Memory B cell (primary cell): ENCODE results near the gene CTNNBIP1.

Experiments
- ATAC-seq: fragments of 150-1000 bp; cut with Tn5 transposase; 2 replicates; pipeline ENCODE4 v1.10.0; 2021; ENCODE audit warnings: low read depth, mild to moderate bottlenecking, moderate library complexity
- DNase-seq, 2 donors: peaks; one replicate each; pipeline ENCODE4 v3.0.0; 2022; ENCODE audit warnings: low spot score in 2 of 2
- H3K27ac Mint-ChIP-seq: one replicate; pipeline ENCODE4 v1.8.0; 2022; ENCODE audit warnings: mild to moderate bottlenecking, moderate library complexity, mixed read lengths
- H3K27me3 Mint-ChIP-seq: one replicate; pipeline ENCODE4 v1.8.0; 2022; ENCODE audit warnings: mixed read lengths
- H3K36me3 Mint-ChIP-seq: one replicate; pipeline ENCODE4 v1.8.0; 2022; ENCODE audit warnings: mild to moderate bottlenecking, mixed read lengths
- H3K4me1 Mint-ChIP-seq: one replicate; pipeline ENCODE4 v1.8.0; 2022; ENCODE audit warnings: mixed read lengths
- H3K4me3 Mint-ChIP-seq: one replicate; pipeline ENCODE4 v1.8.0; 2022; ENCODE audit warnings: mild to moderate bottlenecking, moderate library complexity, mixed read lengths
- H3K9me3 Mint-ChIP-seq: one replicate; pipeline ENCODE4 v1.8.0; 2022; ENCODE audit warnings: mixed read lengths

Gene CTNNBIP1

GRCh38 chr1:9848022-9848421, 62.0 kb downstream of the CTNNBIP1 start:
- no peak overlapping the region for H3K27ac Mint-ChIP-seq
- ATAC-seq (no peak), DNase-seq (no peak)
- H3K9me3 Mint-ChIP-seq, result no peaks in the 10 kb centered on the region
- H3K36me3 Mint-ChIP-seq, result no peaks in the 10 kb centered on the region
- no peaks in the 10 kb centered on the region for H3K27me3 Mint-ChIP-seq
- peaks cover 5% of the 10 kb centered on the region for H3K4me1 Mint-ChIP-seq
- H3K4me3 Mint-ChIP-seq, result no peak overlapping the region

- Mint-ChIP-seq H3K9me3 (no peaks in the 10 kb centered on the region), H3K4me3 (no peak overlapping the region), H3K4me1 (peaks cover 5% of the 10 kb centered on the region), H3K27me3 (no peaks in the 10 kb centered on the region), H3K36me3 (no peaks in the 10 kb centered on the region), H3K27ac (no peak overlapping the region)
- DNase-seq (no peak), ATAC-seq (no peak)
Observed at GRCh38 chr1:9847269-9847668, 62.8 kb downstream of the CTNNBIP1 start.

GRCh38 chr1:9846611-9847171, 63.4 kb downstream of the CTNNBIP1 start:
- Mint-ChIP-seq H3K4me1 (peaks cover 5% of the 10 kb centered on the region), H3K27ac (no peak overlapping the region), H3K9me3 (no peaks in the 10 kb centered on the region), H3K4me3 (no peak overlapping the region), H3K27me3 (no peaks in the 10 kb centered on the region), H3K36me3 (no peaks in the 10 kb centered on the region)
- no peak for DNase-seq
- ATAC-seq, result no peak

- no peaks in the 10 kb centered on the region for H3K9me3 Mint-ChIP-seq
- DNase-seq, result no peak
- H3K4me3 Mint-ChIP-seq, result no peak overlapping the region
- no peak for ATAC-seq
- no peak overlapping the region for H3K27ac Mint-ChIP-seq
- peaks cover 5% of the 10 kb centered on the region for H3K4me1 Mint-ChIP-seq
- no peaks in the 10 kb centered on the region for H3K36me3 Mint-ChIP-seq
- H3K27me3 Mint-ChIP-seq, result no peaks in the 10 kb centered on the region
Observed at GRCh38 chr1:9845914-9846313, 64.2 kb downstream of the CTNNBIP1 start.

GRCh38 chr1:9844756-9845155, 65.3 kb downstream of the CTNNBIP1 start:
- H3K27ac Mint-ChIP-seq, result no peak overlapping the region
- peaks cover under 1% of the 10 kb centered on the region for H3K4me1 Mint-ChIP-seq
- H3K27me3 Mint-ChIP-seq, result no peaks in the 10 kb centered on the region
- H3K36me3 Mint-ChIP-seq, result peaks cover 1% of the 10 kb centered on the region
- no peak for ATAC-seq
- H3K4me3 Mint-ChIP-seq, result no peak overlapping the region
- no peaks in the 10 kb centered on the region for H3K9me3 Mint-ChIP-seq
- no peak for DNase-seq

GRCh38 chr1:9844106-9844505, 66.0 kb downstream of the CTNNBIP1 start:
- Mint-ChIP-seq H3K4me3 (no peak overlapping the region), H3K4me1 (no peaks in the 10 kb centered on the region), H3K27ac (no peak overlapping the region), H3K9me3 (no peaks in the 10 kb centered on the region), H3K27me3 (no peaks in the 10 kb centered on the region), H3K36me3 (peaks cover 1% of the 10 kb centered on the region)
- DNase-seq (no peak), ATAC-seq (no peak)

GRCh38 chr1:9843576-9843945, 66.5 kb downstream of the CTNNBIP1 start:
- H3K36me3 Mint-ChIP-seq, result peaks cover 1% of the 10 kb centered on the region
- DNase-seq (no peak), ATAC-seq (no peak)
- no peaks in the 10 kb centered on the region for H3K9me3 Mint-ChIP-seq
- H3K27me3 Mint-ChIP-seq, result no peaks in the 10 kb centered on the region
- no peak overlapping the region for H3K4me3 Mint-ChIP-seq
- H3K27ac Mint-ChIP-seq, result no peak overlapping the region
- no peaks in the 10 kb centered on the region for H3K4me1 Mint-ChIP-seq

GRCh38 chr1:9842781-9843575, 67.1 kb downstream of the CTNNBIP1 start:
- Mint-ChIP-seq H3K4me1 (no peaks in the 10 kb centered on the region), H3K27me3 (no peaks in the 10 kb centered on the region), H3K4me3 (no peak overlapping the region), H3K27ac (no peak overlapping the region), H3K9me3 (no peaks in the 10 kb centered on the region), H3K36me3 (peaks cover 1% of the 10 kb centered on the region)
- DNase-seq (no peak), ATAC-seq (no peak)

- Mint-ChIP-seq H3K36me3 (peaks cover 1% of the 10 kb centered on the region), H3K27ac (no peak overlapping the region), H3K4me3 (no peak overlapping the region), H3K4me1 (peaks cover 3% of the 10 kb centered on the region), H3K9me3 (no peaks in the 10 kb centered on the region), H3K27me3 (no peaks in the 10 kb centered on the region)
- ATAC-seq (no peak), DNase-seq (no peak)
Observed at GRCh38 chr1:9842073-9842711, 67.9 kb downstream of the CTNNBIP1 start.

- H3K4me3 Mint-ChIP-seq, result no peak overlapping the region
- no peaks in the 10 kb centered on the region for H3K9me3 Mint-ChIP-seq
- H3K27me3 Mint-ChIP-seq, result no peaks in the 10 kb centered on the region
- ATAC-seq, result no peak
- DNase-seq, result no peak
- H3K4me1 Mint-ChIP-seq, result peaks cover 3% of the 10 kb centered on the region
- no peak overlapping the region for H3K27ac Mint-ChIP-seq
- H3K36me3 Mint-ChIP-seq, result peaks cover 1% of the 10 kb centered on the region
Observed at GRCh38 chr1:9841460-9841859, 68.6 kb downstream of the CTNNBIP1 start.

- H3K27ac Mint-ChIP-seq, result no peak overlapping the region
- H3K9me3 Mint-ChIP-seq, result no peaks in the 10 kb centered on the region
- no peak overlapping the region for H3K4me3 Mint-ChIP-seq
- H3K4me1 Mint-ChIP-seq, result peaks cover 3% of the 10 kb centered on the region
- ATAC-seq (no peak), DNase-seq (no peak)
- H3K27me3 Mint-ChIP-seq, result no peaks in the 10 kb centered on the region
- H3K36me3 Mint-ChIP-seq, result peaks cover 1% of the 10 kb centered on the region
Observed at GRCh38 chr1:9840176-9840575, 69.9 kb downstream of the CTNNBIP1 start.

- Mint-ChIP-seq H3K36me3 (peaks cover 1% of the 10 kb centered on the region), H3K4me3 (no peak overlapping the region), H3K27me3 (no peaks in the 10 kb centered on the region), H3K27ac (no peak overlapping the region), H3K4me1 (peaks cover 3% of the 10 kb centered on the region), H3K9me3 (no peaks in the 10 kb centered on the region)
- DNase-seq (no peak), ATAC-seq (no peak)
Observed at GRCh38 chr1:9838946-9839345, 71.1 kb downstream of the CTNNBIP1 start.

GRCh38 chr1:9836632-9836960, 73.5 kb downstream of the CTNNBIP1 start:
- no peak overlapping the region for H3K4me3 Mint-ChIP-seq
- H3K36me3 Mint-ChIP-seq, result peaks cover 1% of the 10 kb centered on the region
- peaks cover 3% of the 10 kb centered on the region for H3K4me1 Mint-ChIP-seq
- no peaks in the 10 kb centered on the region for H3K9me3 Mint-ChIP-seq
- no peaks in the 10 kb centered on the region for H3K27me3 Mint-ChIP-seq
- DNase-seq, result no peak
- no peak overlapping the region for H3K27ac Mint-ChIP-seq
- no peak for ATAC-seq

- H3K36me3 Mint-ChIP-seq, result peaks cover 1% of the 10 kb centered on the region
- no peak overlapping the region for H3K4me3 Mint-ChIP-seq
- H3K9me3 Mint-ChIP-seq, result no peaks in the 10 kb centered on the region
- DNase-seq (no peak), ATAC-seq (no peak)
- no peaks in the 10 kb centered on the region for H3K27me3 Mint-ChIP-seq
- no peak overlapping the region for H3K27ac Mint-ChIP-seq
- H3K4me1 Mint-ChIP-seq, result peaks cover 3% of the 10 kb centered on the region
Observed at GRCh38 chr1:9835758-9836631, 74.1 kb downstream of the CTNNBIP1 start.
